Dendritic cell treated with granulocyte-macrophage colony-stimulating factor and Interleukin-4, amounts not matched to agents 40 ng/mL and 50 ng/mL, for 4 days (primary cell): ENCODE results near the gene NT5M.
"Not testable (repeated sequence)": the region's sequence is repeated elsewhere in the genome, so short reads cannot be mapped to it uniquely, and the experiment has no call there.

ENCODE experiments used
- H3K27ac Mint-ChIP-seq: one replicate; pipeline ENCODE4 v1.8.0; 2022; ENCODE audit warnings: mild to moderate bottlenecking, mixed read lengths
- H3K27me3 Mint-ChIP-seq: one replicate; pipeline ENCODE4 v1.8.0; 2022; ENCODE audit warnings: mild to moderate bottlenecking, mixed read lengths
- H3K36me3 Mint-ChIP-seq: one replicate; pipeline ENCODE4 v1.8.0; 2022; ENCODE audit warnings: low read depth, mixed read lengths
- H3K4me1 Mint-ChIP-seq: one replicate; pipeline ENCODE4 v1.8.0; 2022; ENCODE audit warnings: low read depth, mixed read lengths
- H3K4me3 Mint-ChIP-seq: one replicate; pipeline ENCODE4 v1.8.0; 2022; ENCODE audit warnings: mild to moderate bottlenecking, moderate library complexity, mixed read lengths
- H3K9me3 Mint-ChIP-seq: one replicate; pipeline ENCODE4 v1.8.0; 2022; ENCODE audit warnings: mixed read lengths
- intact Hi-C: fragments of 100-400 bp; cut with micrococcal nuclease; formaldehyde crosslinking; loops from one replicate; pipeline ENCODE4 v1.15.0; 2022

NT5M gene

DNA sequence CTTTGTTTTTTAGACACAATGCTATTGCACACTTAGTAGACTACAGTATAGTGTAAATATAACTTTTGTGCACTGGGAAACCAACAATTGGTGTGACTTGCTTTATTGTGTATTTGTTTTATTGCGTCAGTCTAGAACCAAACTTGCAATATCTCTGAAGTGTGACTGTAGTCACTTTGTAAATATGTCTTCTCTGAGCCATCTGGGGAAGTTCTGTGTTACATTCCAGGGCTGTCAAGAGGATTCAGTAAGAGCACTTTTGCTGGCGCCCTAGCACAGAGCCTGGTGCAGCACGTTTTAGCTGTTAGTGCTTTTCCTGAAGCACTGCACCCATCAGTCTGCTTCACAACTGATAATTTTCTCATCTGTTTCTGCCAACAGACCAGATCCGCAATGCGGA lies 73.2 kb downstream of the NT5M start:
- Mint-ChIP-seq H3K9me3 (no peaks in the 10 kb centered on the region), H3K27ac (no peak overlapping the region), H3K27me3 (peaks cover 2% of the 10 kb centered on the region), H3K4me1 (no peaks in the 10 kb centered on the region), H3K4me3 (no peak overlapping the region), H3K36me3 (no peaks in the 10 kb centered on the region)
- intact Hi-C loops: no loop called here

DNA sequence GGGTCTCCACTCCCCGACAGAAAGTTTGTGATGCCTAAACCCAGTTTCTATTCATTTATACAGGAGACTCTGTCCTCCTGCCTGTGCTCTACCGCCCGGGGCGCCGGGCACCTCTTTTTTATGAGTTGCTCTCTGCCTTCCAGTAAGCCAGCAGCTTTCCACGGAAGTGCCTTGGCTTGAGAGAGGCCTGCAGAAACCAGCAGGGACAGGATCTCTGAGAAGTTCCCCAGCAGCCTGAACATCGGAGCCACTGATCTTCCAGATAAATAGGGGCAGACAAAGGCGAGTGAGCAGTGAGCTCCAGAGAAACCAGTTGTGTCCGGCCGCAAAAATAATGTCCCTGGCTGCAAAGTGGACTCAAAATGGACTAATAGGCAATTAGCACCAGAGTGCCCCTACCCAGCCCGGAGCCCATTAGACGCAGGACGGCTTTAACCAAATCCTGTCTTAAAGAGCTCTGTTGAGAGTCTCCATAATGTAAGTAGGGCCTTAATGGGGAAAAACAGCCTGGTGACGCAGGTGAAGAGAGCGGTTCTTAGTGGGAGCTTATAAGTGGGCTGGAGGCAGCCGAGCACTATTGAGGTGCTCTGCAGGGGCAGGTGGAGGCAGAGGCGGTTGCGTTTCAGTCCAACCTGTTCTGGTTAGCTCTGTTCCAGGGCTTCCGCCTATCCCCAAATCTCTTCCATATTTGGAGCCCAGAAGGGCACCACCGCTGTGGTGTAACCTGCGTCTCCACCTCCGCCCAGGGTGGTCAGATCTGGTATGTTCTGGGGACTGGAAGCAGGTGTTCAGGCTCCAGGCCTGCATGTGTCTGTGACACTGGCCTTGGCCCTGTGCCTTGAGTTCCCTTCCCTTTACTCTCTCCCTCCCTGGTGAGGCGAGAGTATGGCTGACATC lies 74.1 kb downstream of the NT5M start:
- no peaks in the 10 kb centered on the region for H3K36me3 Mint-ChIP-seq
- no peaks in the 10 kb centered on the region for H3K27me3 Mint-ChIP-seq
- no peaks in the 10 kb centered on the region for H3K9me3 Mint-ChIP-seq
- intact Hi-C loops: no loop called here
- H3K27ac Mint-ChIP-seq: no peak overlapping the region
- H3K4me3 Mint-ChIP-seq: no peak overlapping the region
- H3K4me1 Mint-ChIP-seq: no peaks in the 10 kb centered on the region

DNA sequence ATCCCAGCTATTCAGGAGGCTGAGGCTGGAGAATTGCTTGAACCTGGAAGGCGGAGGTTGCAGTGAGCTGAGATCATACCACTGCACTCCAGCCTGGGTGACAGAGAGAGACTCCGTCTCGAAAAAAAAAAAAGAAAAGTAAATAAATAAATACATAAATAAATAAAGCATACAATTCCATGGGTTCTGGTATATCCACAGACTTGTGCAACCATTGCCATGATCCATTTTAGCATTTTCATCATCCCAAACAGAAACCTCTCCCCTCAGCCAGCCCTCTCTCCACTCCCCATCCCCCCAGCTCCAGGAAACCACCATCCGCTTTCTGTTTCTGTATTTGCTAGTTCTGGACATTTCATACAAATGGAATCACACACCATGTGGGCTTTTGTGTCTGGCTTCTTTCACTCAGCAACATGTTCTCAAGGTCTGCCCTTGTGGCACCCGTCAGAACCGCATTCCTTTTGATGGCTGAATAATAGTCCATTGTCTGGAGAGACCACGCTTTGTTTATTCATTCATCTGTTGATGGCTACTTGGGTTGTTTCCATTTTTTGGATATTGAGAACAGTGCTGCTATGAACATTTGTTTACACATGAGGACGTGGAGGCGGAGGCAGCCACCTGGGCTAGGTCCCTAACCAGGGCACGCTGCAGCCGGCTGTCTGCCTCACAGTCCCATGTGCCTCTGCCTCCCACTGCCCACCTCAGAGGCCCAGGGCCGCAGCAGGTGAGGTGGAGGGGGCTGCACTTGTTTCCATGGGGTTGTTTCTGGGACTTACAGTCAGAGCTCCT lies 76.2 kb downstream of the NT5M start:
- Mint-ChIP-seq H3K27ac (no peak overlapping the region), H3K27me3 (peaks cover 2% of the 10 kb centered on the region), H3K4me1 (no peaks in the 10 kb centered on the region), H3K36me3 (no peaks in the 10 kb centered on the region), H3K9me3 (no peaks in the 10 kb centered on the region), H3K4me3 (no peak overlapping the region)
- intact Hi-C loops: no loop called here

DNA sequence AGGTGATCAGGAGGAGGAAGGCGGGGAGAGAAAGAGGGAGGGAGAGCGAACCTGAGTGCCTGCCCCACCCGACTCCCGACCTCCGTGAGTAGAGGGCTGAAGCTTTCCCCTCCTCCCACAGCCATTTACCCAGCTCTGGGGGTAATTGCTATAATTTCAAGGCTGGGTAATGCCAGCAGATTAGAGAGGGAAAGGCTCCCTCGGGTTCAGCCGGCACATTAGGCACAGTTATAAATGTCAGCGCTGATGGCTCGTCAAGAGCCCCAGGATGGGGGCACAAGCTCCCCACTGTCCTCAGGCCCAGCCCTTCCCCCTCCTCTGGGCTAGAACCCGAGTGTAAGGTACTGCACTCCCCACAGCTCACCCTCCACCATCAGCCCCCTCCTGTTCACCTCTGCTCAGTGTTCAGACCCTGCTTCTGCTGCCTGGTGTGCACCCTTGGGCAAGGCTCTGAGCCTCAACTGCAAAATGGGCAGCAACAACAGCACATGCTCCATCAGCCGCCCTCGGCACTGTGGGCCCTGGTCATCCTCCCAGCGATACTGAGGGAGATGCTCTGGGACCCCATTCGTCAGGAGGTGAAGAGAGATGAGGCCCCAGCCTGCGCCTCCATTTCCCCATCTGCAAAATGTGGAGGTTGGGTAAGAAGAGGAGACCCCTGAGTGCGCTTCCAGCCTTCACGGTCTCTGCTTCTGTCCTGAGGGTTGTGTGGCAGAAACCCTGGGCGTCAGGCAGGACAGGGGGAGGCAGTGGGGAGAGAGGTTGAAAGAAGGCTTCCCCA lies 77.2 kb downstream of the NT5M start:
- intact Hi-C loops: no loop called here
- no peak overlapping the region for H3K27ac Mint-ChIP-seq
- H3K4me3 Mint-ChIP-seq: no peak overlapping the region
- no peaks in the 10 kb centered on the region for H3K36me3 Mint-ChIP-seq
- H3K9me3 Mint-ChIP-seq: no peaks in the 10 kb centered on the region
- H3K27me3 Mint-ChIP-seq: peaks cover 2% of the 10 kb centered on the region
- no peaks in the 10 kb centered on the region for H3K4me1 Mint-ChIP-seq

DNA sequence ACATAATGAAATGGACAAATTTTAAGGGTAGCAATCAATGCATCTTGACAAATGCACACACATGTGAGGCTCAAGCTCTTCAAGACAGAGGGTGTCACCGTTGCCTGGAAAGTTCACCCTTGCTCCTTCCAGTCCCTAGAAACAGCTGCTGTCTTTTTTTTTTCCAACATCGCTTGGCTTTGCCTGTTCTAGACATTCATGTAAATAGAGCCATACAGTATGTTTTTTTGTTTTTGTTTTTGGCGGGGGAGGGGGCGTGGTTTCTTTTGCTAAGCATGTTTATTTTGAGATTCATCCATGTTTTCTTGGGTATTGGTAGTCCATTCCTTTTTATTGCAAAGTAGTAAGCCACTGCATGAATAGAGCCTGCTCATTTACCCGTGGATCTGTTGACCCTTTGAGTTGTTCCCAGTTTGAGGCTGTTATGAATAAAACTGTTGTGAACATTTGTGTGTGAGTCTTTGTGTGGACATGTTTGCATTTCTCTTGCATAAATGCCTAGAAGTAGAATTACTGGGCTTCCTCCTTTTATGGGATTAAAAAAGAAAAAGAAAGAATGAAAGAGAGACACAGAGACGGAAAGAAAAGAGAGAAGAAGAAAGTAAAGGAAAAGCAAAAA lies 78.4 kb downstream of the NT5M start:
- Mint-ChIP-seq H3K4me1 (no peaks in the 10 kb centered on the region), H3K27me3 (peaks cover 2% of the 10 kb centered on the region), H3K9me3 (no peaks in the 10 kb centered on the region), H3K4me3 (no peak overlapping the region), H3K27ac (no peak overlapping the region), H3K36me3 (no peaks in the 10 kb centered on the region)
- intact Hi-C loops: no loop called here

DNA sequence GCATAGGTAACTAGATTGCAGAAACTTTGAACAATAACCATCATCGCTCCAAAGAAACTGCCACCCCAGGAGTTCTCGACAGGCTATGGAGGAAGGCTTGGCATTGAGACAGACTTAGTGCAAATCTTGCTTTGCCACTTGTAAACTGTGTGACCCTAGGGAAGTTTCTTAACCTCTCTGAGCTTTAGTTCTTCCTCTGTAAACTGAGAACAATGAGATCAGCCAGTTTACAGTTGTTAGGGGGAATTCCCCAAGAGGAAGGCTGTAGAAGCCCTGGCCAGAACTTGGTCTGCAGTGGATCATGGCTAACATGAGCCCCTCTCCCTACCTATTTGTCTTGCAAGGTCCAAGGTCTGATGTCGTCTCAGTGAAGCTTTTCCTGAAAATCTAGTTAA lies 78.9 kb downstream of the NT5M start:
- Mint-ChIP-seq H3K9me3 (no peaks in the 10 kb centered on the region), H3K27ac (no peak overlapping the region), H3K4me1 (no peaks in the 10 kb centered on the region), H3K4me3 (no peak overlapping the region), H3K36me3 (no peaks in the 10 kb centered on the region), H3K27me3 (peaks cover 2% of the 10 kb centered on the region)
- intact Hi-C loops: no loop called here

DNA sequence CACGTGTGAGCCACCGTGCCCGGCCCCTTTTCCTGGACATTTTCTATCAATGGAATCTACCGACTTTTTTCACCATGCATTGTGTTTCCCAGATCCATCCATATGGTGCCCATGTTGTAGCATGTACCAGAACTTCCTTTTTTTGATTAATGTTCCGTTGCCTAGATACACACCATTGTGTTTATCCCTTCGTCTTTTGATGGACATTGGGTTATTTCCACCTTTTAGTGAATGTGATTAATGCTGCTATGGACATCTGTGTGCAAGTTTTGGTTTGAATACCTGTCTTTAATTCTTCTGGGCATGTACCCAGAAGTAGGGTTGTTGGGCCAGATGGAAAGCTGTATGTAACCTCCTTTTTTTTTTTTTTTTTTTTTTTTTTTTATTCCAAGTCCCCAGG lies 79.8 kb downstream of the NT5M start:
- Mint-ChIP-seq H3K27me3 (peaks cover 2% of the 10 kb centered on the region), H3K4me1 (no peaks in the 10 kb centered on the region), H3K36me3 (no peaks in the 10 kb centered on the region), H3K27ac (no peak overlapping the region), H3K4me3 (no peak overlapping the region), H3K9me3 (no peaks in the 10 kb centered on the region)
- intact Hi-C loops: no loop called here

DNA sequence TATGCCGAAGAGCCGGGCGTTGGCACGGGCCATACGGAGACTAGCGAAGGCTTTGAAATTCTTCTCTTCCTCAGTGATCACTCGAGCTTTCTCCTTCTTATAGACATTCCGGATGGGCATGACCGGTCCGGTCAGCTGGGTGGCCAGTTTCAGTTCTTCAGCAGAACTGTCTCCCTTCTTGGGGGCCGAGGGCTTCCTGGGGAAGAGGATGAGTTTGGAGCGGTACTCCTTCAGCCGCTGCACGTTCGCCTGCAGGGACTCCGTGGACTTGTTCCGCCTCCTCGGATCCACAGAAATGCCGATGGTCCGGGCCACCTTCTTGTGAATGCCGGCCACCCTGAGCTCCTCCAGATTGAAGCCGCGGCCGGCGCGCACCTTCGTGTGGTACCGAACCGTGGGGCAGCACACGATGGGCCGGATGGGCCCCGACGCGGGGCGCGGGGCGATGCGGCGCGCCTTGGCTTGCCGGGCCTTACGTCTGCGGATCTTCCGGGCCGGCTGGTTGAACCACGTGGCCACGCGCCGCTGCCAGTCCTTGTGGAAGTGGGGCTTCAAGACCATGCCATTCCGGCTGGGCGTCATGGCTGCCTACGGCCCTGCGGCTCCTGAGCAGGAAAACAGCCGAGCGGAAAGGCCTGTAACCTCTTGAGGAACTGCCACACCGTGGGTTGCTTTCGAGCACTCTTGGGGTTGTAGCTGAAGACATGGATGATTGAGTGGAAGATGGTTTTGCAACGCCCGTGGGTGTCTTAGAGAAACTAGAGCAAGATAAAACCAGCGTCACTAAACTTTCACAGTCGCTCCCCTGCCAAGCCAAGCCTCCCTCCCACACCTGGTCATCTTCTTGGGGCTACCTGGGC lies 80.5 kb downstream of the NT5M start:
- H3K36me3 Mint-ChIP-seq, H3K4me1 Mint-ChIP-seq, H3K4me3 Mint-ChIP-seq, H3K27me3 Mint-ChIP-seq, H3K9me3 Mint-ChIP-seq, H3K27ac Mint-ChIP-seq, intact Hi-C loops: not testable (repeated sequence)

DNA sequence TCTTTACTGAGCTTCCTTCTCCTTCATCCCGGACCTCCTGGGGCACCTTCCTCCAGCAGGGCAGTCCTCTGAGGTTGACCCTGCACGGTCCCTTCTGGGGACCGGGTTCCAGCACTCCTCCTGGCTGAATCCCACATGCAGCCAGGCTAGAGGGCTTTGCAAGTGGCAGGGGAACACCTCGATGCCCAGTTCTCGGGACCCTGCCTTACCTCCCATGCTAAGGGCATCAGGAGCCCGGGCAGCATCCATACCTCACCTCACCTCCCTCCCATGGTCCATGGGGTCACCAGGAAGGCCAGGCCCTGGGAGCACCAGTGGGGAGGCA lies 81.1 kb downstream of the NT5M start:
- Mint-ChIP-seq H3K36me3 (no peaks in the 10 kb centered on the region), H3K4me3 (no peak overlapping the region), H3K9me3 (no peaks in the 10 kb centered on the region), H3K4me1 (no peaks in the 10 kb centered on the region), H3K27ac (no peak overlapping the region), H3K27me3 (peaks cover 2% of the 10 kb centered on the region)
- intact Hi-C loops: no loop called here

DNA sequence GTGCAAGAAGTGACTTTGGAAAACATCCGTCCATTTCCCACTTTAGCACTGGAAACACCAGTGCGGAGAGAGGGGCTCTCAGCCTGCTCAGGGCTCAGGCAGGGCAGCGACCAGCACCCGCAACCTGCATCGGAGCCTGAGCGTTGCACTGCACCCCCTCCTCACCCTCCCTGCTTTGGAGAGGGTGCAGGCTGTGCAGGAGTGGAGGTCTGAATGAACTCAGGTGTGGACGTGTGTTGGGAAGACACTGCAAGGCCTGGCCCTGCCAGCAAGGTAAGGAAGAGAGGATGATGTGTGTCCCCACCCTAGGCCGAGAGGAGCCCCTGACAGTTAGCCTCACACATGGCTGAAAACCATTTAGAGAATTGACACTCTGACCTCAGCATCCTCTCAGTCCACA lies 81.8 kb downstream of the NT5M start:
- H3K27ac Mint-ChIP-seq: no peak overlapping the region
- no peak overlapping the region for H3K4me3 Mint-ChIP-seq
- H3K27me3 Mint-ChIP-seq: peaks cover 2% of the 10 kb centered on the region
- no peaks in the 10 kb centered on the region for H3K4me1 Mint-ChIP-seq
- no peaks in the 10 kb centered on the region for H3K9me3 Mint-ChIP-seq
- H3K36me3 Mint-ChIP-seq: no peaks in the 10 kb centered on the region
- intact Hi-C loops: no loop called here

DNA sequence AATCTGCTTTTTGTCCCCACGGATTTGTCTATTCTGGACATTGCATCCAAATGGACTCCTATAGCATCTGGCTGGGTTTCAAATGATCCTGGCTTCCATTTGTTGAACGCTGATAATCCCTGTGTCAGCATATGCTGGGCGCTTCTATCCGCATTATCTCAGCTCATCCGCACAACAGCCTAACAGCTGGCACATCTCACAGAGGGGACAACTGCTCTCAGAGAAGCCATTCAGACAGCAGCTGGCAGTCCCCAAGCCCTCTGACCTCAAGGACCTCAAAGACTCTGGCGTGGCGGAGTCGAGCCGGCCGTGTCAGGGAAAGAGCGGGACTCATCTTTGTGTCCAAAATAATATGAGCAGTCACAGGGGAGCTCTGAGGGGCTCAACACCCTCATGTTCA lies 82.3 kb downstream of the NT5M start:
- Mint-ChIP-seq H3K27me3 (peaks cover 2% of the 10 kb centered on the region), H3K36me3 (no peaks in the 10 kb centered on the region), H3K27ac (no peak overlapping the region), H3K4me1 (no peaks in the 10 kb centered on the region), H3K9me3 (no peaks in the 10 kb centered on the region), H3K4me3 (no peak overlapping the region)
- intact Hi-C loops: no loop called here

DNA sequence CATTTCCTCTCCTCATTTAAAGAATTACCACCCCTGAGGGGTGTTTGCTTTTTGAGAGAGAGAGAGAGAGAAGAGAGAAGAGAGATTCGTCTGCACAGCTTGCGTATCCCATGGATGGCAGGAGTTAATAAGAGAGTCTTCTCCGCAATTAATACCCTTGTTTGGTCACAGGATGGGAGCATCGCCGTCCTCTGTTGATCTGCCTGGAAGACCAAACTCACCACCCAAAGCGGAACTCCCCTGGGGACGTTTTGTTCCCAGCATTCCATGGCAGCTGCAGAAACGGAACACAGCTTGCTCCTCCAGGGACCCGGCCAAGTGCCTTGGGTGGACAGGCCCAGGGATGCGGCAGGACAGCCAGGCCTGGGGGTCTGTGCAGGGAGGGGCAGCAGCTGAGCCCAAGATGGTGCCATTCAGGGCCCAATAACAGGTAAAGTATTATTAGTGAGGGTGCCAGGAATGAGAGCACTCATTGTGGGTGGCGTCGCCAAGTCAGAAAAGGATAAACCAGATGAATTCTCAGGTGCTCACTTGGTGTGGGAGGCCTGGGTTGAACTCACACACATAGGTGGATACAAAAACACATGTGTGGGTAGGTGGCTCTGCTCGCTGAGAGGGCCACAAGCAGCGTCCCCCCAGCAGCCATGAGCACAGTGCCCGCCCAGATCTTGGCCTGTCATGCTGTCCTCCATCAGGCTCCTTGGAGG lies 83.1 kb downstream of the NT5M start:
- no peaks in the 10 kb centered on the region for H3K9me3 Mint-ChIP-seq
- peaks cover 2% of the 10 kb centered on the region for H3K27me3 Mint-ChIP-seq
- H3K4me1 Mint-ChIP-seq: no peaks in the 10 kb centered on the region
- intact Hi-C loops: no loop called here
- no peaks in the 10 kb centered on the region for H3K36me3 Mint-ChIP-seq
- H3K27ac Mint-ChIP-seq: no peak overlapping the region
- no peak overlapping the region for H3K4me3 Mint-ChIP-seq
